Stimulated activated effector memory CD8-positive, alpha-beta T cell treated with anti-CD3 and anti-CD28 coated beads, Interleukin-12 subunit alpha, Interleukin-12 subunit beta, amount 100 ng/mL, for 72 hours (primary cell): ENCODE measurements around the gene PCDHGB1.
"Not testable (repeated sequence)": the region's sequence is repeated elsewhere in the genome, so short reads cannot be mapped to it uniquely, and the experiment has no call there.

Source experiments
- ATAC-seq: fragments of 150-1000 bp; cut with Tn5 transposase; 2 replicates; pipeline ENCODE4 v1.10.0; 2021
- DNase-seq, 2 donors: peaks; one replicate each; pipeline ENCODE4 v3.0.0; 2021 to 2022; ENCODE audit warnings: low spot score in 2 of 2
- H3K27ac Mint-ChIP-seq: one replicate; pipeline ENCODE4 v1.8.0; 2022; ENCODE audit warnings: mild to moderate bottlenecking, mixed read lengths
- H3K36me3 Mint-ChIP-seq: one replicate; pipeline ENCODE4 v1.8.0; 2022; ENCODE audit warnings: mild to moderate bottlenecking, mixed read lengths
- H3K4me1 Mint-ChIP-seq: one replicate; pipeline ENCODE4 v1.8.0; 2022; ENCODE audit warnings: mixed read lengths
- H3K4me3 Mint-ChIP-seq: one replicate; pipeline ENCODE4 v1.8.0; 2022; ENCODE audit warnings: mild to moderate bottlenecking, mixed read lengths
- H3K9me3 Mint-ChIP-seq: one replicate; pipeline ENCODE4 v1.8.0; 2022; ENCODE audit warnings: mixed read lengths

The PCDHGB1 gene

GRCh38 chr5:141387557-141388311, 37.8 kb downstream of the PCDHGB1 start, which contains the start of gene PCDHGB4:
PCDHGB4 (plus strand) TSS chr5:141387698; CDS start chr5:141387885, 187 bp downstream.
- ATAC-seq = peak; percentile 53
- not testable (repeated sequence) for H3K36me3 Mint-ChIP-seq, H3K27ac Mint-ChIP-seq, H3K4me1 Mint-ChIP-seq, DNase-seq, H3K4me3 Mint-ChIP-seq
- H3K9me3 Mint-ChIP-seq = peaks cover 16% of the 10 kb centered on the region

GRCh38 chr5:141388661-141389060, 38.8 kb downstream of the PCDHGB1 start:
- H3K4me3 Mint-ChIP-seq = no peak overlapping the region
- H3K9me3 Mint-ChIP-seq = peaks cover 13% of the 10 kb centered on the region
- DNase-seq (no peak), ATAC-seq (no peak)
- no peaks in the 10 kb centered on the region for H3K4me1 Mint-ChIP-seq
- H3K27ac Mint-ChIP-seq = no peak overlapping the region
- H3K36me3 Mint-ChIP-seq = no peaks in the 10 kb centered on the region

- Mint-ChIP-seq H3K36me3 (peaks cover 5% of the 10 kb centered on the region), H3K27ac (no peak overlapping the region), H3K4me3 (no peak overlapping the region), H3K4me1 (no peaks in the 10 kb centered on the region), H3K9me3 (peaks cover 16% of the 10 kb centered on the region)
- DNase-seq (no peak), ATAC-seq (no peak)
These were observed 39.5 kb downstream of the PCDHGB1 start for GRCh38 chr5:141389153-141390042.

- ATAC-seq (no peak), DNase-seq (no peak)
- Mint-ChIP-seq H3K27ac (no peak within 1 kb of the TSS), H3K36me3 (peaks cover 5% of the 10 kb centered on the region), H3K9me3 (peaks cover 16% of the 10 kb centered on the region), H3K4me1 (no peaks in the 10 kb centered on the region), H3K4me3 (no peak within 1 kb of the TSS)
These were observed 42.7 kb downstream of the PCDHGB1 start, which contains the start of gene PCDHGA8 for GRCh38 chr5:141392429-141393198. PCDHGA8 (plus strand) TSS chr5:141392633; CDS start chr5:141392814, 181 bp downstream.

GRCh38 chr5:141393267-141393666, 43.4 kb downstream of the PCDHGB1 start:
- Mint-ChIP-seq H3K4me1 (no peaks in the 10 kb centered on the region), H3K4me3 (no peak overlapping the region), H3K27ac (no peak overlapping the region), H3K9me3 (peaks cover 16% of the 10 kb centered on the region), H3K36me3 (peaks cover 5% of the 10 kb centered on the region)
- DNase-seq = no peak
- ATAC-seq = no peak

GRCh38 chr5:141394401-141395187, 44.7 kb downstream of the PCDHGB1 start:
- H3K36me3 Mint-ChIP-seq, DNase-seq, H3K27ac Mint-ChIP-seq, H3K4me1 Mint-ChIP-seq, H3K4me3 Mint-ChIP-seq, ATAC-seq: not testable (repeated sequence)
- peaks cover 12% of the 10 kb centered on the region for H3K9me3 Mint-ChIP-seq

GRCh38 chr5:141397756-141398551, 48.1 kb downstream of the PCDHGB1 start, which contains the start of gene PCDHGB5:
PCDHGB5 (plus strand) TSS chr5:141397947; CDS start chr5:141398128, 181 bp downstream.
- not testable (repeated sequence) for H3K4me1 Mint-ChIP-seq

GRCh38 chr5:141398608-141399007, 48.7 kb downstream of the PCDHGB1 start:
- no peak overlapping the region for H3K27ac Mint-ChIP-seq
- ATAC-seq (no peak), DNase-seq (no peak)
- peaks cover 5% of the 10 kb centered on the region for H3K36me3 Mint-ChIP-seq
- H3K4me1 Mint-ChIP-seq = no peaks in the 10 kb centered on the region
- H3K4me3 Mint-ChIP-seq = no peak overlapping the region
- H3K9me3 Mint-ChIP-seq = peaks cover 7% of the 10 kb centered on the region

More at GRCh38 chr5:141397756-141398551, 48.1 kb downstream of the PCDHGB1 start, which contains the start of gene PCDHGB5:
- not testable (repeated sequence) for H3K27ac Mint-ChIP-seq, H3K9me3 Mint-ChIP-seq, DNase-seq, H3K36me3 Mint-ChIP-seq
- peak; percentile 78 for ATAC-seq
- H3K4me3 Mint-ChIP-seq = peak within 1 kb of the TSS; percentile 36

- Mint-ChIP-seq H3K4me1 (no peaks in the 10 kb centered on the region), H3K36me3 (no peaks in the 10 kb centered on the region), H3K9me3 (peaks cover 6% of the 10 kb centered on the region), H3K4me3 (no peak overlapping the region), H3K27ac (no peak overlapping the region)
- no peak for DNase-seq
- no peak for ATAC-seq
These were observed 49.8 kb downstream of the PCDHGB1 start for GRCh38 chr5:141399555-141400258.
